ENCODE results near the gene LYVE1.
"Not testable (repeated sequence)": the region's sequence is repeated elsewhere in the genome, so short reads cannot be mapped to it uniquely, and the experiment has no call there.

Gene LYVE1

GRCh38 chr11:10604340-10604748 is 35.9 kb upstream of the LYVE1 start:
- no peaks in the 10 kb centered on the region for H3K9me3 ChIP-seq
- H3K27ac ChIP-seq: peak overlapping the region; percentile 80
- H3K4me3 ChIP-seq: no peak overlapping the region
- no peaks in the 10 kb centered on the region for H4K20me1 ChIP-seq
- H3K27me3 ChIP-seq: no peaks in the 10 kb centered on the region
- peak overlapping the region; percentile 77 for H3K4me2 ChIP-seq
- TF ChIP-seq Cebpa-rat (IDR thresholded peaks at IDR 0.05): peak; percentile 74; the same call in 1 of the 2 replicates
- peaks cover 74% of the 10 kb centered on the region for H3K4me1 ChIP-seq
- H3K36me3 ChIP-seq: no peaks in the 10 kb centered on the region
- peak overlapping the region; percentile 47; the same call in 1 of the 2 replicates for H3K9ac ChIP-seq

GRCh38 chr11:10603721-10604297 is 35.3 kb upstream of the LYVE1 start:
- peak overlapping the region; percentile 80 for H3K27ac ChIP-seq
- H4K20me1 ChIP-seq: no peaks in the 10 kb centered on the region
- H3K9ac ChIP-seq: peak overlapping the region; percentile 47; the same call in 1 of the 2 replicates
- no peak for TF ChIP-seq Cebpa-rat (IDR thresholded peaks at IDR 0.05)
- H3K4me3 ChIP-seq: no peak overlapping the region
- no peaks in the 10 kb centered on the region for H3K9me3 ChIP-seq
- H3K27me3 ChIP-seq: no peaks in the 10 kb centered on the region
- peak overlapping the region; percentile 77 for H3K4me2 ChIP-seq
- no peaks in the 10 kb centered on the region for H3K36me3 ChIP-seq
- H3K4me1 ChIP-seq: peaks cover 72% of the 10 kb centered on the region

DNA sequence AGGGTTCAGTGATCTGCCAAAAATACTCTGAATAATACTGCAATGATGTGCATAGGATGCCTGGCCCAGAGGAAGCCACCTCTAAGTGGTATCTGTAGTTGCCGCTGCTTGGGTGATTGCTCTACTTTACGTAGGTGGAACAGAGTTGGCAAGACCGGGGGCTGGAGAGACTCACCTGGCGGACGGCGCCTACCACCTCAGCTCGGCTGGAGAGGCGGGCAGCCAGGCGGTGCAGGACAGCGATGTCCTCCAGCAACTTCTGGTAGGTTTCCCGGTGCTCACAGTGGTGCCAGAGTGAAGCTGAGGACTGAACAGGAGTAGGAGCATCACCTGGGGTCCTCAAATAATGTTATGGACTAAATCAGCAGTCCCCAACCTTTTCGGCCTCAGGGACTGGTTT is 34.5 kb upstream of the LYVE1 start:
- Histone ChIP-seq H3K27me3 (no peaks in the 10 kb centered on the region), H3K9me3 (no peaks in the 10 kb centered on the region), H3K9ac (no peak overlapping the region), H3K4me1 (peaks cover 72% of the 10 kb centered on the region), H4K20me1 (no peaks in the 10 kb centered on the region), H3K4me3 (no peak overlapping the region), H3K27ac (0 out of 2 replicates have a peak overlapping the region, but pooled peaks have one; percentile 80), H3K4me2 (no peak overlapping the region), H3K36me3 (no peaks in the 10 kb centered on the region)
- TF ChIP-seq Cebpa-rat (IDR thresholded peaks at IDR 0.05): no peak

DNA sequence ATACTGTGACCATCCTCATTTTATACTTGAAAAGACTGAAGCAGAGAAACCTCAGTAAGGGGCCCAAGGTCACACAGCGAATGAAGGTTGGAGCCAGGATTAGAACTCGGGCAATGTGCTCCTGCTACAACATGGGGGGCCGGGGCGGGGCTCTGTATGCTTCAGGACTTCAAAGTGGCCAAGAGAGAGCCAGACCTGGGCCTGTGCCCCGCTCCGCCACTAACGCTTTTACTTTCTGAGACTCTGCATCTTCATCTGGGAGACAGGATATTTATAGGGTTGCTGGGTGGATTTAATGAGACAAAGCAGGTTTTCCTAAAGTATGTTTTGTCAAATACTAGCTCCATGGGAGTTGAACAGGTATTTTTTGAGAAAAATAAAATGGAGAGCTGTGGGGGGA is 33.9 kb upstream of the LYVE1 start:
- peaks cover 72% of the 10 kb centered on the region for H3K4me1 ChIP-seq
- H3K4me2 ChIP-seq: no peak overlapping the region
- no peak for TF ChIP-seq Cebpa-rat (IDR thresholded peaks at IDR 0.05)
- H3K36me3 ChIP-seq: no peaks in the 10 kb centered on the region
- no peak overlapping the region for H3K4me3 ChIP-seq
- H3K27ac ChIP-seq: no peak overlapping the region
- H3K27me3 ChIP-seq: no peaks in the 10 kb centered on the region
- no peaks in the 10 kb centered on the region for H3K9me3 ChIP-seq
- no peak overlapping the region for H3K9ac ChIP-seq
- H4K20me1 ChIP-seq: no peaks in the 10 kb centered on the region

GRCh38 chr11:10601837-10602236 is 33.4 kb upstream of the LYVE1 start:
- H3K9me3 ChIP-seq: no peaks in the 10 kb centered on the region
- H3K4me3 ChIP-seq: no peak overlapping the region
- TF ChIP-seq Cebpa-rat (IDR thresholded peaks at IDR 0.05): no peak
- H4K20me1 ChIP-seq: no peaks in the 10 kb centered on the region
- H3K27ac ChIP-seq: no peak overlapping the region
- H3K36me3 ChIP-seq: no peaks in the 10 kb centered on the region
- no peak overlapping the region for H3K4me2 ChIP-seq
- H3K4me1 ChIP-seq: peaks cover 67% of the 10 kb centered on the region
- H3K9ac ChIP-seq: no peak overlapping the region
- H3K27me3 ChIP-seq: no peaks in the 10 kb centered on the region

DNA sequence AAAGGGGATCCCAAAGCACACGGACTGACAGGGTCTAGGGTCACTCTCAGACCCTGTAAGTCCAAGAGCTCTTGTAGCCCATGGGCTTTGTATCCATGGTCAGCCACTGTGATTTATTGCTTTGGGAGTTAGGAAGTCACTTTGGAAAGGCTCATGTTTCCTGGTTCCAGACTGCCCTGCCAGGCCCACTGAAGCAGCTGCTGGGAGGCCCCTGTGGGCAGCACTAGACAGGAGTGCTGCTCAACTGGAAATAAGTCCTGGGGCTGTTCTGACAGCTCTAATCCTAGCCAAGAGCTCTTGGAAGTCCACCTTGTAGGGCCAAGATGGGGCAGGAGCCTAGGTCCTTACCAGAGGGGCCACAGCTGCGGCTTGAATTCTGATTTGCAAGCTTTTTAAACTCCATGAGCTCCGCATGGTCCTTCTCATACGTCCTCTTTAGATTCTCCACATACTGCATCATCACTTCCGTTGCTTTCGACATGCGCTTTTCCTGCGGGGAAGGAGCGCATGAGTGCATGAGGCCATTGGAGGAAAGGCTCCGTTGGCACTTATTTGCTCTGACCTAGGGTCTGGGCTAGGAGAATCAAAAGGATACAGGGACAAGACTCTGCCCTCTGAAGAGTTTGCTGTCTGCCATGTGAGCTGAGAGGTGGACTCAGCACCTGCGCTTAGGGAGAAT is 32.2 kb upstream of the LYVE1 start:
- Histone ChIP-seq H3K27me3 (no peaks in the 10 kb centered on the region), H3K4me1 (peaks cover 56% of the 10 kb centered on the region), H3K9me3 (no peaks in the 10 kb centered on the region), H3K9ac (no peak overlapping the region), H4K20me1 (no peaks in the 10 kb centered on the region), H3K27ac (no peak overlapping the region; the same call in 1 of the 2 replicates), H3K4me2 (no peak overlapping the region), H3K4me3 (no peak overlapping the region), H3K36me3 (no peaks in the 10 kb centered on the region)
- TF ChIP-seq Cebpa-rat (IDR thresholded peaks at IDR 0.05): no peak

DNA sequence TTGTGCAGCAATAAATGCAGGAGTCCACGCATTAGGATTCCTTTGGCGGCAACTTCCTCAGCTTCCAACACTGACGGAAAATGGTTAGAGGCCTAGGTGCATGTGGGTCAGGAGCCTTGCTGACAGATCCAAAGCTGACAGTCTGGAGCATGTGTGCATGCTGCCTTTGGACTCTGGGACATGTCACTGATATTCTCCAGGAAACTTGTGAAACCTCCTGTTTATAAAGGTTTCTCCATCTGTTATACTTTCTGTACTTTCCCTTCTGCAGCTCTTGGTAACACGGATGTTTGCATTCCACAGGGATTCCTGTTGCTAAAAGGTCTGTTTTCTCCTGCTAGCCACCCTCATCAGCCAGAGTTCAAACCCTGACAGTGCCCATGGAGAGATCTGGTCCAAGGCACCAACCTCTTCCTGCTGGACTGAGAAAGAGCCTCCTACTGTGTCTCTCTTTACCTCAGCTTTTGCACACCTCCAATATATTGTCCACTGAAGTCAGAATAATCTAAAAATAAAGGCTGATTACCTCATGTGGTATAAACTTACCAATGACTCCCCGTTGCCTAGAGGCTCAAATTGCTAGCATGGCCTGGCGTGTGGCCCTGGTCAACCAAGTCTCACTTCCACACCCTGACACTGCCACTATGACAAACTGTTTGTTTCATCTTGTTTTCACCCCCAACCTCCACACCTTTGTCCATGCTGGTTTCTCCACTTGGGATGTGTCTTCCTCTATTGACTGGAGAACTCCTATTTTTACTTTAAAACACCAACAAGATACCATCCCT is 31.1 kb upstream of the LYVE1 start:
- no peak for TF ChIP-seq Cebpa-rat (IDR thresholded peaks at IDR 0.05)
- no peaks in the 10 kb centered on the region for H3K9me3 ChIP-seq
- no peak overlapping the region for H3K4me3 ChIP-seq
- no peaks in the 10 kb centered on the region for H3K27me3 ChIP-seq
- no peaks in the 10 kb centered on the region for H3K36me3 ChIP-seq
- H4K20me1 ChIP-seq: no peaks in the 10 kb centered on the region
- peaks cover 45% of the 10 kb centered on the region for H3K4me1 ChIP-seq
- no peak overlapping the region for H3K27ac ChIP-seq
- H3K9ac ChIP-seq: no peak overlapping the region
- no peak overlapping the region for H3K4me2 ChIP-seq

DNA sequence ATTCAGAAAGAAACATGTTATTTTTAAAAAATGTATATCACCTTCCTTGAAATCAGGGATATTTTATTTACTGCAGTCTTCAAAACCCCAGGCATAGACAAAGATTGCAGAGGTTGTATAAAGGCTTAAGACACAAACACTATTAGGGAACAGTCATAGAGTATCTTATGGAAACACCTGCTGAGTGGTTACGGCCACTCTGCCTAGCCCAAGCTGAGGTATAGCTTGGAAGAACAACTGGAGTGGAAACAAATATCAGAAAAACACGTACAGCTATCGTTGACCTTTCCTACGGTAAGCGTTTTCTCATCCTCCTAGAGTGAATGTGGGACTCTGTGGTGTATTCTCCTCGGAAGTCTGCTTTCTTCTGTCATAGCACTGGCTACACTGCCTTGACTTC is 30.4 kb upstream of the LYVE1 start:
- Histone ChIP-seq H3K27ac (no peak overlapping the region), H3K36me3 (no peaks in the 10 kb centered on the region), H3K4me2 (no peak overlapping the region), H3K9ac (no peak overlapping the region), H3K9me3 (no peaks in the 10 kb centered on the region), H4K20me1 (no peaks in the 10 kb centered on the region), H3K4me3 (no peak overlapping the region), H3K27me3 (no peaks in the 10 kb centered on the region), H3K4me1 (peaks cover 37% of the 10 kb centered on the region)
- no peak for TF ChIP-seq Cebpa-rat (IDR thresholded peaks at IDR 0.05)

DNA sequence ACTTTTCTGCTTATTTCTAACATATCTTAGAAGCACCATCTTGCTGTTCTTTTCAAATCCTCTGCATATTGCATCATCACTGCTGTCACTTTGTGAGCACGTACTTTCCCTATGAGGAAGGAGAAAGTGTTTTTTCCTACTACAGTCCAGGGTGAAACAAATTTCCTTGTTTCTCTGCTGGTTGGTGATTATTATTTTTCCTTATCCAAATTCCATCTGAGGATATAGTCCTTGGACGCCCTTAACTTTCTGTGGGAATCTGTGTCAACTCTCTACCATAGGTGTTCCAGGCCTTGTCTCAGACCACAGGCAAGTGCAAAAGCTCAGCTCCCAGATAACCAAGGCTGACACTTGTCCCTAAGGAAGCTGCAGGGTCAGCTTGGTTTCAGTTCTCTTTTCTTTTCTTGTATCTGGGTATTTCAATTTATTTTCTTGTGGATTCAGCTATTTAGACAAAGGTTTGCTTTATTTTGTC is 29.4 kb upstream of the LYVE1 start:
- Histone ChIP-seq H3K27me3 (no peaks in the 10 kb centered on the region), H3K4me1 (peaks cover 28% of the 10 kb centered on the region), H3K4me3 (no peak overlapping the region), H3K9ac (no peak overlapping the region), H3K4me2 (peak overlapping the region; percentile 54), H4K20me1 (no peaks in the 10 kb centered on the region), H3K27ac (no peak overlapping the region), H3K36me3 (no peaks in the 10 kb centered on the region), H3K9me3 (no peaks in the 10 kb centered on the region)
- TF ChIP-seq Cebpa-rat (IDR thresholded peaks at IDR 0.05): peak; percentile 68; the same call in 1 of the 2 replicates

- H3K9ac ChIP-seq, H3K9me3 ChIP-seq, H3K4me3 ChIP-seq, H4K20me1 ChIP-seq, H3K4me2 ChIP-seq, H3K27me3 ChIP-seq, H3K27ac ChIP-seq, H3K36me3 ChIP-seq: not testable (repeated sequence)
- peaks cover 19% of the 10 kb centered on the region for H3K4me1 ChIP-seq
Measured at GRCh38 chr11:10595840-10596239, 27.4 kb upstream of the LYVE1 start.
